ENCODE results near the gene PLCD3.
"Not testable (repeated sequence)": the region's sequence is repeated elsewhere in the genome, so short reads cannot be mapped to it uniquely, and the experiment has no call there.

The PLCD3 gene

DNA sequence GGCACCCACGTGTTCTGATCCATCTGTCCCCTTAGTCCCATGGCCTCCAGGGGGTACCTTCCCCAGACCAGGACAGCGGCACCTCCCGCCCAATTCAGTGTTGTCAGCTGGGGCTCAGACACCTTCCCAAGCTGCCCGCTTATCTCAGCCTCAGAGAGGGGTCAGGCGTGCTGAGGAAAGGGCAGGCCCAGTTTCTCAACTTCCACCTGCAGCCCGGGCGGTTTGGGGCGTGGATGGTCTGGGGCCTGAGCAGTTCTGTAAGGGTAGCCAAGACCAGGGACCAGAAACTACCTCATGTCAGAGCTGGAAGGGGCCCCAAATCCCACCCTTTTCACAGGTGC is 5.1 kb downstream of the PLCD3 start:
- no peak for ATAC-seq (replicated peaks; ENCODE audit: extremely low read depth, poor library complexity, severe bottlenecking)
- Mint-ChIP-seq H3K36me3 (ENCODE audit: insufficient read depth) (peaks cover 3% of the 10 kb centered on the region), H3K27ac (ENCODE audit: low read depth) (no peak overlapping the region), H3K4me1 (no peaks in the 10 kb centered on the region), H3K9me3 (no peaks in the 10 kb centered on the region), H3K27me3 (no peaks in the 10 kb centered on the region), H3K4me3 (no peak overlapping the region)
- no peak for DNase-seq (ENCODE audit: low spot score in 2 of 2)

DNA sequence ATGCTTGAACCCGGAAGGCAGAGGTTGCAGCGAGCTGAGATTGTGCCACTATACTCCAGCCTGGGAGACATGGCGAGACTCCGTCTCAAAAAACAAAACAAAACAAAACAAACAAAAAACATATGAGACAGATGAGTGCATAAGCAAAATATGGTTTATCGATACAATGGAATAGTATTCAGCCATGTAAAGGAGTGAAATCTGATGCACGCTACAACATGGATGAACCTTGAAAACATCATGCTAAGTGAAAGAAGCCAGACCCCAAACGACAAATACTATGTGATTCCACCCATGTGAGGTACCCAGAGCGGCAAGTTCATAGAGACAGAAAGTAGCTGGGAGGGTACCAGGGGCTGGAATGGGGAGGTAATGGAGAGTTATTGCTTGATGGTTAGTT is 6.8 kb downstream of the PLCD3 start:
- DNase-seq (ENCODE audit: low spot score in 2 of 2) = no peak
- no peak for ATAC-seq (replicated peaks; ENCODE audit: extremely low read depth, poor library complexity, severe bottlenecking)
- no peaks in the 10 kb centered on the region for H3K9me3 Mint-ChIP-seq
- no peaks in the 10 kb centered on the region for H3K4me1 Mint-ChIP-seq
- no peak overlapping the region for H3K27ac Mint-ChIP-seq (ENCODE audit: low read depth)
- no peaks in the 10 kb centered on the region for H3K27me3 Mint-ChIP-seq
- no peak overlapping the region for H3K4me3 Mint-ChIP-seq
- no peaks in the 10 kb centered on the region for H3K36me3 Mint-ChIP-seq (ENCODE audit: insufficient read depth)

DNA sequence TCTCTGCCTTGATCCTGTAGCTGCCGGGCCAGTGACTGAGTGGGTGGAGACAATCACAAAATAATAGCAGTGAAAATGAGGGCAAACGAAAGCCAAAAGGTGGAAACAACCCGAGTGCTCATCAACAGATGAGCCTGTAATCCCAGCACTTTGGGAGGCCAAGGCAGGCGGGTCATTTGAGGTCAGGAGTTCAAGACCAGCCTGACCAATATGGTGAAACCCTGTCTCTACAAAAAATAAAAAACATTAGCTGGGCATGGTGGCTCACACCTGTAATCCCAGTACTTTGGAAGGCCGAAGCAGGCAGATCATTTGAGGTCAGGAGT is 7.6 kb downstream of the PLCD3 start:
- not testable (repeated sequence) for H3K27ac Mint-ChIP-seq (ENCODE audit: low read depth); H3K4me1 Mint-ChIP-seq; H3K27me3 Mint-ChIP-seq; H3K4me3 Mint-ChIP-seq; ATAC-seq (replicated peaks; ENCODE audit: extremely low read depth, poor library complexity, severe bottlenecking); DNase-seq (ENCODE audit: low spot score in 2 of 2); H3K9me3 Mint-ChIP-seq; H3K36me3 Mint-ChIP-seq (ENCODE audit: insufficient read depth)

DNA sequence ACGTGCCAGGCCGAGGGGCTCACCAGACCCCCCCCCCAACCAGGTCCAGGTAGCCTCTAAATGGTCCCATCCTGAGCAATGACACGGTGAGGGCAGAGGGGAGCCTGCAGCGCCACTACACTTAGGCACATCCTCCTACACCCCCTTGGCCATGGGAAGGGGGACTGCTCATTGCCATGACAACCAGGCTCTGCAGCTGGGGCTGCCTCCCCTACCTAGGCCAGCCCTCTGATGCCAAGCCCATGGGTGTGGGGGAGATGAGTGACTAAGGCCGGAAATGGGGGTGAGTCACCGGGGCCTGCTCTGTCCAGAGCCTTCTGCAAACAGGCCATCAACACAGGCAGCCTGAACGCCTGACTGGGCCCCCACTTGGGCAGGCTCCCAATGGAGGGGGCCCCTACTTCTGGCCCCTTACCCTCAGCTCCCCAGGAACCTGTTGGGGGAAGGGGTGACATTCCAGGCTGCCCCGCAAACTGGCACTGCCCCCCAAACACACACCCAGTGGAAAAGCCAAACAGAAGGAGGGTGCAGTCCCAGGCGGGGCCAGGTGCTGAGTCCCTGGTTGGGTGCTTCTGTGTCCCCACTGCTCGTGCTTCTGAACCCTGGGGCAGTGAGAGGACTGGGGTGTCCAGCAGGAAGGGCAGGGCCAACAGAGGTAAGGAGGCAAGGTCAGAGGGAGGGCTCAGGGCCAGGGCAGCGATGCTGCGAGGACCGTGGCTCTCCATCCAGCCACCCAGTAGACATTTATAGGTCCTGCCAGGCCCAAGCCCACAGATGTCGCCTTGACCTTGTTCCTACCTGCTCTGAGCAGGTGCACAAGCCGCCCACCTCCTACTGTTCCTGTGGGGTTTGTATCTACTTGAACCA is 8.2 kb downstream of the PLCD3 start:
- H3K9me3 Mint-ChIP-seq = no peaks in the 10 kb centered on the region
- no peaks in the 10 kb centered on the region for H3K4me1 Mint-ChIP-seq
- no peak for DNase-seq (ENCODE audit: low spot score in 2 of 2)
- ATAC-seq (replicated peaks; ENCODE audit: extremely low read depth, poor library complexity, severe bottlenecking) = no peak
- H3K27me3 Mint-ChIP-seq = no peaks in the 10 kb centered on the region
- peaks cover 2% of the 10 kb centered on the region for H3K36me3 Mint-ChIP-seq (ENCODE audit: insufficient read depth)
- H3K27ac Mint-ChIP-seq (ENCODE audit: low read depth) = no peak overlapping the region
- no peak overlapping the region for H3K4me3 Mint-ChIP-seq

GRCh38 chr17:45123076-45123770 is 9.1 kb downstream of the PLCD3 start:
- no peak overlapping the region for H3K27ac Mint-ChIP-seq (ENCODE audit: low read depth)
- ATAC-seq (replicated peaks; ENCODE audit: extremely low read depth, poor library complexity, severe bottlenecking) (no peak), DNase-seq (ENCODE audit: low spot score in 2 of 2) (no peak)
- H3K27me3 Mint-ChIP-seq = no peaks in the 10 kb centered on the region
- H3K4me1 Mint-ChIP-seq = no peaks in the 10 kb centered on the region
- no peak overlapping the region for H3K4me3 Mint-ChIP-seq
- peaks cover 2% of the 10 kb centered on the region for H3K36me3 Mint-ChIP-seq (ENCODE audit: insufficient read depth)
- H3K9me3 Mint-ChIP-seq = no peaks in the 10 kb centered on the region

DNA sequence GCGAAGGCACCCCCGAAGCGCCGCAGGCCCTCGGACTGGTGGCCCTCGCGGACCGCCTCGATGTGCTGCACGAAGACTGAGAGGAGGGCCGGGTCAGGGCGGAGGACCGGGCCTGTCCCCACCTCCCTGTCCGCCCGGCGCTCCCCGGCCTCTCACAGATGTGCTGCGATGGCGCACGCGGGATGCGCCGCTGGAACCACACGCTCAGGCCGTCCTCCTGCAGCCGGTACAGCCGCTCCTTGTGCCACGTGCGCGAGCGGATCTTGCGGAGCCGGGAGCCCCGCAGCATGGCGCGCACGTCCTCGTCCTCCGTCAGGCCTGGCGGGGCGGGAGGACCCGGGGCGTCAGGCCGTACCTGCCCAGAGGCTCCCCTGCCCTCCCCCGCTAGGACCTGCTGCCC is 11.3 kb downstream of the PLCD3 start:
- Mint-ChIP-seq H3K4me1 (no peaks in the 10 kb centered on the region), H3K4me3 (no peak overlapping the region), H3K36me3 (ENCODE audit: insufficient read depth) (peaks cover 2% of the 10 kb centered on the region), H3K9me3 (no peaks in the 10 kb centered on the region), H3K27me3 (no peaks in the 10 kb centered on the region), H3K27ac (ENCODE audit: low read depth) (no peak overlapping the region)
- ATAC-seq (replicated peaks; ENCODE audit: extremely low read depth, poor library complexity, severe bottlenecking) (no peak), DNase-seq (ENCODE audit: low spot score in 2 of 2) (no peak)

DNA sequence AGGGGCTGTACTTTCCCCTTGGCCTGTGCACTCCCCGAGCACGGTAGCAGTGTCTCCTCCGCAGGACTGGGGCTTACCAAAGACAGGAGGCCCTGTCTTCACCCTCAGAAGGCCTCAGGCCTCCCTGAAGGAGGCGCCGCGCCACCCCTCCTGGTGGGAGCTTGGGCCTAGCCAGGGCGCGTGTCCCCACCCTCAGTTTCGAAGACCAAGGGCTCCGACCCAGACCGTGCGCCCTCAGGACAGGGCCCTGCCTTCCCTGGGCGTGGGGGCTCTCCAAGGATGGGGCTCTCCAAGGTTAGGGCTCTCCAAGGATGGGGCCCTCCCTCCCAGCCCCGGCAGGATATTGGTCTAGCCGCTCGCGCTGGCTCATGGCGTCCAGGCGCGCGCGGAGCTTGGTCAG is 11.8 kb downstream of the PLCD3 start:
- H3K4me1 Mint-ChIP-seq = no peaks in the 10 kb centered on the region
- no peak overlapping the region for H3K27ac Mint-ChIP-seq (ENCODE audit: low read depth)
- no peaks in the 10 kb centered on the region for H3K9me3 Mint-ChIP-seq
- no peak for DNase-seq (ENCODE audit: low spot score in 2 of 2)
- peaks cover 2% of the 10 kb centered on the region for H3K36me3 Mint-ChIP-seq (ENCODE audit: insufficient read depth)
- ATAC-seq (replicated peaks; ENCODE audit: extremely low read depth, poor library complexity, severe bottlenecking) = no peak
- no peak overlapping the region for H3K4me3 Mint-ChIP-seq
- no peaks in the 10 kb centered on the region for H3K27me3 Mint-ChIP-seq

GRCh38 chr17:45119964-45120363 is 12.4 kb downstream of the PLCD3 start:
- Mint-ChIP-seq H3K27ac (ENCODE audit: low read depth) (no peak overlapping the region), H3K36me3 (ENCODE audit: insufficient read depth) (peaks cover 2% of the 10 kb centered on the region), H3K9me3 (no peaks in the 10 kb centered on the region), H3K4me1 (no peaks in the 10 kb centered on the region), H3K27me3 (no peaks in the 10 kb centered on the region), H3K4me3 (no peak overlapping the region)
- DNase-seq (ENCODE audit: low spot score in 2 of 2) = no peak
- ATAC-seq (replicated peaks; ENCODE audit: extremely low read depth, poor library complexity, severe bottlenecking) = no peak

DNA sequence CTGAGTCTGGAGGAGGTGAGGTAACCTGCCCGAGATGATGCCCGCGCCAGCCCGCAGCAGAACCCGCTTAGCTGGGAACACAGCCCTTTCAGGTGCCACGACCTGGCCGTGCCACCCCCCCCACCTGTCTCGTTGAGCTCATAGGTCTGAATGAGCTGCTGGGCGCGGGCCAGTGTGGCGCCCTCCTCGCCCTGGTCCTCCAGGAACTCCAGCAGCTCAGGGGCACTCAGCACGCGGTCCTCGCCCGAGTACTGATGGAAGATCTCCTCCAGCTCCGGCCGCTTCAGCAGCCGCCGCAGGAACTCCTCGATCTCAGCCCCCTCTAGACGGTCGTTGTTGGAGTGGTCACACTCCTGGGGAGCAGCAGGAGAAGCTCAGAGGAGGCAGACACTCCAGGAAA is 13.6 kb downstream of the PLCD3 start:
- H3K36me3 Mint-ChIP-seq (ENCODE audit: insufficient read depth) = peaks cover 2% of the 10 kb centered on the region
- H3K27ac Mint-ChIP-seq (ENCODE audit: low read depth) = no peak overlapping the region
- H3K9me3 Mint-ChIP-seq = no peaks in the 10 kb centered on the region
- ATAC-seq (replicated peaks; ENCODE audit: extremely low read depth, poor library complexity, severe bottlenecking) (no peak), DNase-seq (ENCODE audit: low spot score in 2 of 2) (no peak)
- no peaks in the 10 kb centered on the region for H3K4me1 Mint-ChIP-seq
- no peak overlapping the region for H3K4me3 Mint-ChIP-seq
- no peaks in the 10 kb centered on the region for H3K27me3 Mint-ChIP-seq

DNA sequence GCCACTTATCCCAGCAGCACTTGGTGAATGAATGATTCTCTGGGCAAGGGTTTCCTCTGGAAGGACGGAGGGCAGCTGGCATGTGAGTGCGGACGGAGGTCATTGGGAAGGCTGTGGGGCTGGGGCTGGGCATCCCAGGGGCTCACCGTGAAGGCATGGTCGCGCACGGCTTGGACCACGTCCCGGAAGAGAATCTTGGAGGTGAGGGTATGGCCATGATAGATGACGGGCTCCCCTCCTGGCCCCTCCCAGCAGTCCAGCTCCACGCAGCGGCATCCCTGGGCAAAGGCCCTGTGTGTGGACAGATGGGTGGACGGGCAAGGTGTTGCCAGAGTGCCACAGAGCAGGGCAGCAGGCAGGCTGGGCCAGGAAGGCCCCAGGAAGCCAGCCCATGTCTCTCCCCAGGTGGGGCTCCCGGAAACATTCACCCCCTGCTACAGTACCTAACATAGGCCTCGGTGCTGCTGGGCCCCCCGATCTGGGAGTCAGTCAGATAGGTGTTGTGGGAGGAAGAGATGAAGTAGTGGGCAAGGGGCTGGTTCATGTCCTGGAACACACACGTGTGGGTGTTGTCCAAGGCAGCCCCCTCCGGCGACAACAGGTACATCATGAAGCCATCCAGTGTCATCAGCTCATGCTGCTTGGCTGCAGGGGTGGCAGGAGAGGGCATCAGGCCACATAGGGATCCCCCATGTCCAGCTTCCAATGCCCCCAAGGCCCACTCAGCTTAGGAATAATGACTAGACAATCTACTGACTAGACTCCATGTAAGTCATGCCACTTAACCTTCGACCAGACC is 14.3 kb downstream of the PLCD3 start:
- no peak for ATAC-seq (replicated peaks; ENCODE audit: extremely low read depth, poor library complexity, severe bottlenecking)
- H3K9me3 Mint-ChIP-seq = no peaks in the 10 kb centered on the region
- no peaks in the 10 kb centered on the region for H3K27me3 Mint-ChIP-seq
- DNase-seq (ENCODE audit: low spot score in 2 of 2) = no peak
- no peaks in the 10 kb centered on the region for H3K4me1 Mint-ChIP-seq
- H3K4me3 Mint-ChIP-seq = no peak overlapping the region
- peaks cover 2% of the 10 kb centered on the region for H3K36me3 Mint-ChIP-seq (ENCODE audit: insufficient read depth)
- no peak overlapping the region for H3K27ac Mint-ChIP-seq (ENCODE audit: low read depth)

DNA sequence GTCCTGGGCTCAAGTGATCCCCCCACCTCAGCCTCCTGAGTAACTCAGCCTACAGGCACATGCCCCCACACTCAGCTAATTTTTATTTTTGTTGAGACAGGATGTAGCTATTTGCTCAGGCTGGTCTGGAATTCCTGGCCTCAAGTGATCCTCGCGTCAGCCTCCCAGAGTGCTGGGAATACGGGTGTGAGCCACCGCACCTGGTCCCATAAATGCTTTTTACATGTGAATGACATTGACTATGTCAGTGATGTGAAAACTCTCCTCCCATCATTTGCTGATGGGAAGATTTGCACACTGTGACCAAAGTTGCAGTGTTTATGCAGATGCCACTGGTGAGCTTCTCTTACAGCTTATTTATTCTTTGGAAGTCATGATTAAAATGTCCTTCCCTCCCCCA is 15.0 kb downstream of the PLCD3 start:
- Mint-ChIP-seq H3K27me3 (no peaks in the 10 kb centered on the region), H3K9me3 (no peaks in the 10 kb centered on the region), H3K4me3 (no peak overlapping the region), H3K4me1 (no peaks in the 10 kb centered on the region), H3K36me3 (ENCODE audit: insufficient read depth) (peaks cover 2% of the 10 kb centered on the region), H3K27ac (ENCODE audit: low read depth) (no peak overlapping the region)
- DNase-seq (ENCODE audit: low spot score in 2 of 2) = no peak
- ATAC-seq (replicated peaks; ENCODE audit: extremely low read depth, poor library complexity, severe bottlenecking) = no peak

DNA sequence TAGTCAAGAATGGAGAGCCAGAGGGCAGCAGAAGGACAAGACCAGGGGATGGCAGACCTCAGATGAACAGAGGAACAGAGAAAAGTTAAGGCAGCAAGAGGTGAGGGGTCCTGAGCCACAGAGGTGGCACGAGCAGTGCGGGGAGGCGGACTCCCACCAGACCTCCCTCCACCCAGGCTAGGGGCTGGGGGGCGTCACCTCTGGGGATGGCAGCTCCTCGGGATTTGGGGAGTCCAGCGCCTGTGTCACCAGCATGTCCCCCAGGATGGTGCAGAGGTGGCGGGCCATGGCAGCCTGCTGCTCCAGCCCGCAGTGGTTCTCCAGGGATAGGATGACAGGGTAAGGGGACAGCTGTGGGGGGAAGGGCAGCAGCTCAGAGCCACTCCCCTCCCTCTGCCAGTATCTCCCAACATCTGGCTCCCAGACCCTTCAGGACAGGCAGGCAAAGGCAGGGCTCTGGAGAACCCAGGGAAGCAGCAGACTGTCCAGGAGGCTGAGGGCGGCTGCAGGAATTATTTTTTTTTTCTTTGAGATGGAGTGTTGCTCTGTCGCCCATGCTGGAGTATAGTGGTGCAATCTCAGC is 15.8 kb downstream of the PLCD3 start:
- DNase-seq (ENCODE audit: low spot score in 2 of 2) = no peak
- H3K4me1 Mint-ChIP-seq = no peaks in the 10 kb centered on the region
- H3K27me3 Mint-ChIP-seq = no peaks in the 10 kb centered on the region
- peaks cover 2% of the 10 kb centered on the region for H3K36me3 Mint-ChIP-seq (ENCODE audit: insufficient read depth)
- H3K4me3 Mint-ChIP-seq = no peak overlapping the region
- H3K9me3 Mint-ChIP-seq = no peaks in the 10 kb centered on the region
- ATAC-seq (replicated peaks; ENCODE audit: extremely low read depth, poor library complexity, severe bottlenecking) = no peak
- no peak overlapping the region for H3K27ac Mint-ChIP-seq (ENCODE audit: low read depth)
